SK-N-SH (cell line): ENCODE results near the gene PPP1R1C. TPM values are rescaled to one million over a fixed set of nuclear protein-coding genes. Genes with fewer than 3 reads are reported as not detected.
"Not testable (repeated sequence)": the region's sequence is repeated elsewhere in the genome, so short reads cannot be mapped to it uniquely, and the experiment has no call there.

Source experiments
- CTCF ChIA-PET: fragments of 300-600, 350-600 bp; formaldehyde crosslinking; extraction: SDS; loops from one replicate; lab custom pipeline; 2021; lab: Yijun Ruan, JAX
- POLR2A ChIA-PET: fragments of 350-600 bp; sonication (Branson Sonifier 250); formaldehyde crosslinking; extraction: SDS; loops from one replicate; lab custom pipeline; 2020; ENCODE audit warnings: antibody characterized with exemption, inconsistent platforms; lab: Yijun Ruan, JAX
- DNase-seq: peaks from one replicate; pipeline ENCODE4 v3.0.0; 2012
- H2AFZ ChIP-seq: fragments of 200-600 bp; sonication (generic); 2 replicates; pipeline ENCODE4 v1.8.1; 2016; ENCODE audit warnings: antibody characterized with exemption, mild to moderate bottlenecking, low read depth
- H3F3A ChIP-seq: fragments of 200-600 bp; sonication (generic); replicated peaks from 2 replicates; pipeline ENCODE3; 2016; ENCODE audit warnings: antibody characterized with exemption, mild to moderate bottlenecking; ENCODE audit not compliant: insufficient read depth
- H3K27ac ChIP-seq, 2 experiments: fragments of 200-500 bp in 1 of 2; fragments of 200-600 bp in 1 of 2; sonication (Bioruptor generic) in 1 of 2; sonication (generic), shearing (Covaris generic) in 1 of 2; 2 replicates each; pipeline versions ENCODE4 v1.5.1 to v1.6.1; 2014 to 2016; ENCODE audit warnings: low read depth in 2 of 2, inconsistent platforms in 1 of 2, low read length in 1 of 2, mild to moderate bottlenecking in 1 of 2, mixed read lengths in 1 of 2
- H3K27me3 ChIP-seq: fragments of 200-600 bp; sonication (generic), shearing (Covaris generic); 2 replicates; pipeline ENCODE4 v1.6.1; 2016; ENCODE audit warnings: mixed run types; ENCODE audit not compliant: insufficient read depth
- H3K36me3 ChIP-seq, 2 experiments: fragments of 200-500 bp in 1 of 2; fragments of 200-600 bp in 1 of 2; sonication (Bioruptor generic) in 1 of 2; sonication (generic) in 1 of 2; replicated peaks in 1 of 2; 2 replicates each; pipeline versions ENCODE3 to v1.5.1; 2014 to 2016; ENCODE audit warnings: low read length in 1 of 2, mild to moderate bottlenecking in 1 of 2; ENCODE audit not compliant: insufficient read depth in 2 of 2, control insufficient read depth in 1 of 2
- H3K4me1 ChIP-seq, 2 experiments: fragments of 200-500 bp in 1 of 2; fragments of 200-600 bp in 1 of 2; sonication (Bioruptor generic) in 1 of 2; sonication (generic), shearing (Covaris generic) in 1 of 2; 2 replicates each; pipeline versions ENCODE4 v1.5.1 to v1.6.1; 2014 to 2016; ENCODE audit warnings: low read depth in 1 of 2, low read length in 1 of 2, mixed run types in 1 of 2; ENCODE audit not compliant: insufficient read depth in 2 of 2, control insufficient read depth in 1 of 2
- H3K4me2 ChIP-seq: fragments of 200-600 bp; sonication (generic), shearing (Covaris generic); 2 replicates; pipeline ENCODE4 v1.6.1; 2017; ENCODE audit warnings: mixed run types
- H3K4me3 ChIP-seq, 2 experiments: fragments of 200-500 bp in 1 of 2; fragments of 200-600 bp in 1 of 2; sonication (Bioruptor generic) in 1 of 2; sonication (generic), shearing (Covaris generic) in 1 of 2; 2 replicates each; pipeline versions ENCODE4 v1.5.1 to v1.8.1; 2014 to 2016; ENCODE audit warnings: low read depth in 2 of 2, inconsistent platforms in 1 of 2, low read length in 1 of 2, mild to moderate bottlenecking in 1 of 2, mixed read lengths in 1 of 2, moderate library complexity in 1 of 2
- H3K79me2 ChIP-seq: fragments of 200-600 bp; sonication (generic); 2 replicates; pipeline ENCODE4 v1.8.1; 2017; ENCODE audit warnings: mild to moderate bottlenecking; ENCODE audit not compliant: insufficient read depth
- H3K9ac ChIP-seq: fragments of 200-600 bp; sonication (generic); 2 replicates; pipeline ENCODE4 v1.6.1; 2017; ENCODE audit warnings: mixed run types
- H3K9me2 ChIP-seq: fragments of 200-600 bp; sonication (generic); 2 replicates; pipeline ENCODE4 v1.6.1; 2017; ENCODE audit warnings: mixed run types
- H3K9me3 ChIP-seq: fragments of 200-600 bp; sonication (generic); 2 replicates; pipeline ENCODE4 v1.6.1; 2017; ENCODE audit warnings: mixed run types, mild to moderate bottlenecking, moderate library complexity
- H4K20me1 ChIP-seq: fragments of 200-600 bp; sonication (generic); 2 replicates; pipeline ENCODE4 v1.6.1; 2017; ENCODE audit warnings: mild to moderate bottlenecking, mixed run types; ENCODE audit not compliant: insufficient read depth
- FOSL2 ChIP-seq: IDR thresholded peaks from 2 replicates; pipeline ENCODE4 v1.4.0; 2012; ENCODE audit warnings: low read depth, mild to moderate bottlenecking, moderate library complexity, borderline replicate concordance
- FOXJ3 ChIP-seq: sonication (generic); formaldehyde crosslinking; IDR thresholded peaks from 2 replicates; pipeline ENCODE4 v1.5.1; 2020; ENCODE audit warnings: mild to moderate bottlenecking, missing genetic modification reagents
- FOXM1 ChIP-seq: IDR thresholded peaks from 2 replicates; pipeline ENCODE4 v1.4.0; 2012; ENCODE audit warnings: low read depth, mild to moderate bottlenecking
- RXRA ChIP-seq: IDR thresholded peaks from 2 replicates; pipeline ENCODE4 v1.4.0; 2012; ENCODE audit warnings: low read depth, mild to moderate bottlenecking, borderline replicate concordance
- TCF12 ChIP-seq: IDR thresholded peaks from 2 replicates; pipeline ENCODE4 v1.4.0; 2012
- WGBS: methylation state at CpG from one replicate; pipeline ENCODE4 v1.1.6; 2017; ENCODE audit warnings: low lambda C conversion rate; 5-methylcytosine and 5-hydroxymethylcytosine counted together
- polyA plus RNA-seq, 3 experiments: library from polyadenylated mRNA; depleted of rRNA; stranded (reverse); fragments of >200 nt; gene quantifications; 2 replicates each; pipeline ENCODE4 v1.2.3, GENCODE V29; 2012
- TF ChIP-seq, protein P1 (sequence below): IDR thresholded peaks from 2 replicates; pipeline ENCODE4; 2012
- TF ChIP-seq, protein P2 (sequence below): IDR thresholded peaks from 2 replicates; pipeline ENCODE4 v1.6.1; 2012; ENCODE audit warnings: mild to moderate bottlenecking, low read depth, low read length, moderate library complexity
- TF ChIP-seq, protein P3 (sequence below): fragments of 150-350 bp; IDR thresholded peaks from 2 replicates; pipeline ENCODE4 v1.6.1; 2016; ENCODE audit warnings: mild to moderate bottlenecking, low read depth, low read length
- TF ChIP-seq, protein P4 (sequence below): fragments of 200-600 bp; sonication (generic); IDR thresholded peaks from 2 replicates; pipeline ENCODE4 v1.6.1; 2017; ENCODE audit warnings: antibody characterized with exemption, mild to moderate bottlenecking, moderate library complexity

PPP1R1C gene
- polyA plus RNA-seq, 1 of the 3 experiments (the other 2 are of a cell fraction), result 0.41 TPM

DNA sequence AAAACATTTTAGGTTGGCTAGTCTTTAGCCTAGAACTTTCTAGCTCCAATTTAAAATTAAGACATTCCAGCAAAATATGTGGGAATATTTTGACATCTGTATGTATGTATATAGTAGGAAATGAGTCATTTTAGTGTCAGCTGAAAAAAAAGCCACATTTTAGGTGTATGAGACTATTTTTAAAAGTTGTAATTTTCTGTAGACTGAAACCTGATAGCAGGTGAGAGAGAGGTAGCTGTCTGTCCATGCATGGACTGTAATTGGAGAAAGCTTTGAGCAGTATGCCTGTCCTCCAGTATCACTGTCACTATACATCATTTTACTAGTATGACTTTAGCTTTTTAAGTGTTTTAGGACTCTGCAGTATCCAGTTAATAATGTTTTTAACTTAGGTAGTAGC is 26.1 kb upstream of the PPP1R1C start:
- Histone ChIP-seq H3K9ac (no peak overlapping the region), H3K27me3 (no peaks in the 10 kb centered on the region), H2AFZ (no peak overlapping the region), H3K9me2 (no peaks in the 10 kb centered on the region), H4K20me1 (no peaks in the 10 kb centered on the region), H3K27ac (no peak overlapping the region), H3F3A (peaks cover 10% of the 10 kb centered on the region), H3K9me3 (no peaks in the 10 kb centered on the region), H3K4me1 (peaks cover 4 to 19% of the 10 kb centered on the region in 2 experiments; a peak in 2 of 4 replicates), H3K79me2 (no peaks in the 10 kb centered on the region), H3K36me3 (no peaks in the 10 kb centered on the region), H3K4me3 (no peak overlapping the region), H3K4me2 (no peak overlapping the region)
- POLR2A ChIA-PET, result no interaction called here
- TF ChIP-seq FOSL2 (peak; percentile 56), RXRA (no peak), FOXJ3 (CRISPR knock-in tag) (no peak), TCF12 (peak; percentile 29), FOXM1 (no peak)
- TF ChIP-seq, protein P1, sequence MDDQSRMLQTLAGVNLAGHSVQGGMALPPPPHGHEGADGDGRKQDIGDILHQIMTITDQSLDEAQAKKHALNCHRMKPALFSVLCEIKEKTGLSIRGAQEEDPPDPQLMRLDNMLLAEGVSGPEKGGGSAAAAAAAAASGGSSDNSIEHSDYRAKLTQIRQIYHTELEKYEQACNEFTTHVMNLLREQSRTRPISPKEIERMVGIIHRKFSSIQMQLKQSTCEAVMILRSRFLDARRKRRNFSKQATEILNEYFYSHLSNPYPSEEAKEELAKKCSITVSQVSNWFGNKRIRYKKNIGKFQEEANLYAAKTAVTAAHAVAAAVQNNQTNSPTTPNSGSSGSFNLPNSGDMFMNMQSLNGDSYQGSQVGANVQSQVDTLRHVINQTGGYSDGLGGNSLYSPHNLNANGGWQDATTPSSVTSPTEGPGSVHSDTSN, result peak; percentile 51
- TF ChIP-seq, protein P2, sequence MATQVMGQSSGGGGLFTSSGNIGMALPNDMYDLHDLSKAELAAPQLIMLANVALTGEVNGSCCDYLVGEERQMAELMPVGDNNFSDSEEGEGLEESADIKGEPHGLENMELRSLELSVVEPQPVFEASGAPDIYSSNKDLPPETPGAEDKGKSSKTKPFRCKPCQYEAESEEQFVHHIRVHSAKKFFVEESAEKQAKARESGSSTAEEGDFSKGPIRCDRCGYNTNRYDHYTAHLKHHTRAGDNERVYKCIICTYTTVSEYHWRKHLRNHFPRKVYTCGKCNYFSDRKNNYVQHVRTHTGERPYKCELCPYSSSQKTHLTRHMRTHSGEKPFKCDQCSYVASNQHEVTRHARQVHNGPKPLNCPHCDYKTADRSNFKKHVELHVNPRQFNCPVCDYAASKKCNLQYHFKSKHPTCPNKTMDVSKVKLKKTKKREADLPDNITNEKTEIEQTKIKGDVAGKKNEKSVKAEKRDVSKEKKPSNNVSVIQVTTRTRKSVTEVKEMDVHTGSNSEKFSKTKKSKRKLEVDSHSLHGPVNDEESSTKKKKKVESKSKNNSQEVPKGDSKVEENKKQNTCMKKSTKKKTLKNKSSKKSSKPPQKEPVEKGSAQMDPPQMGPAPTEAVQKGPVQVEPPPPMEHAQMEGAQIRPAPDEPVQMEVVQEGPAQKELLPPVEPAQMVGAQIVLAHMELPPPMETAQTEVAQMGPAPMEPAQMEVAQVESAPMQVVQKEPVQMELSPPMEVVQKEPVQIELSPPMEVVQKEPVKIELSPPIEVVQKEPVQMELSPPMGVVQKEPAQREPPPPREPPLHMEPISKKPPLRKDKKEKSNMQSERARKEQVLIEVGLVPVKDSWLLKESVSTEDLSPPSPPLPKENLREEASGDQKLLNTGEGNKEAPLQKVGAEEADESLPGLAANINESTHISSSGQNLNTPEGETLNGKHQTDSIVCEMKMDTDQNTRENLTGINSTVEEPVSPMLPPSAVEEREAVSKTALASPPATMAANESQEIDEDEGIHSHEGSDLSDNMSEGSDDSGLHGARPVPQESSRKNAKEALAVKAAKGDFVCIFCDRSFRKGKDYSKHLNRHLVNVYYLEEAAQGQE, result no peak
- TF ChIP-seq, protein P3, sequence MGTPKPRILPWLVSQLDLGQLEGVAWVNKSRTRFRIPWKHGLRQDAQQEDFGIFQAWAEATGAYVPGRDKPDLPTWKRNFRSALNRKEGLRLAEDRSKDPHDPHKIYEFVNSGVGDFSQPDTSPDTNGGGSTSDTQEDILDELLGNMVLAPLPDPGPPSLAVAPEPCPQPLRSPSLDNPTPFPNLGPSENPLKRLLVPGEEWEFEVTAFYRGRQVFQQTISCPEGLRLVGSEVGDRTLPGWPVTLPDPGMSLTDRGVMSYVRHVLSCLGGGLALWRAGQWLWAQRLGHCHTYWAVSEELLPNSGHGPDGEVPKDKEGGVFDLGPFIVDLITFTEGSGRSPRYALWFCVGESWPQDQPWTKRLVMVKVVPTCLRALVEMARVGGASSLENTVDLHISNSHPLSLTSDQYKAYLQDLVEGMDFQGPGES, result no peak
- TF ChIP-seq, protein P4, sequence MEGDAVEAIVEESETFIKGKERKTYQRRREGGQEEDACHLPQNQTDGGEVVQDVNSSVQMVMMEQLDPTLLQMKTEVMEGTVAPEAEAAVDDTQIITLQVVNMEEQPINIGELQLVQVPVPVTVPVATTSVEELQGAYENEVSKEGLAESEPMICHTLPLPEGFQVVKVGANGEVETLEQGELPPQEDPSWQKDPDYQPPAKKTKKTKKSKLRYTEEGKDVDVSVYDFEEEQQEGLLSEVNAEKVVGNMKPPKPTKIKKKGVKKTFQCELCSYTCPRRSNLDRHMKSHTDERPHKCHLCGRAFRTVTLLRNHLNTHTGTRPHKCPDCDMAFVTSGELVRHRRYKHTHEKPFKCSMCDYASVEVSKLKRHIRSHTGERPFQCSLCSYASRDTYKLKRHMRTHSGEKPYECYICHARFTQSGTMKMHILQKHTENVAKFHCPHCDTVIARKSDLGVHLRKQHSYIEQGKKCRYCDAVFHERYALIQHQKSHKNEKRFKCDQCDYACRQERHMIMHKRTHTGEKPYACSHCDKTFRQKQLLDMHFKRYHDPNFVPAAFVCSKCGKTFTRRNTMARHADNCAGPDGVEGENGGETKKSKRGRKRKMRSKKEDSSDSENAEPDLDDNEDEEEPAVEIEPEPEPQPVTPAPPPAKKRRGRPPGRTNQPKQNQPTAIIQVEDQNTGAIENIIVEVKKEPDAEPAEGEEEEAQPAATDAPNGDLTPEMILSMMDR, result no peak
- DNase-seq, result no peak
- CTCF ChIA-PET, result no interaction called here

DNA sequence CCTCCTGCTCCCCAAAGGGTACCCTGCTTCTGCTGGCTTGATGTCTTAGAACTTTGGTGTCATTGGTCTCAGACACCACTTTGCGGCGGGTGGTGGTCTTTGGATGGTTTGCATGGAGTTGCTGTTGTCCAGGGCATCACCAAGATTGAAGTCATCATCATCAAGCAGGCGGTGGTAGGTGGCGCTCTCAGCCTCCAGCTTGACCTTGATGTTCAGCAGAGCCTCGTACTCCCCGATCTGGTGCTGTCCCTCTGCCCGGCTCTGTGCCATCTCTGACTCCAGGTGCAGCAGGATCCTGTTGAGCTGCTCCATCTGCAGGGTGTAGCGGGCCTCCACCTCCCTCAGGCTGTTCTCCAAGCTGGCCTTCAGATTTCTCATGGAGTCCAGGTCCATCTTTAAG is 24.5 kb upstream of the PPP1R1C start:
- H3K9me3 ChIP-seq, H3K79me2 ChIP-seq, H3K4me2 ChIP-seq, H3F3A ChIP-seq, H3K4me1 ChIP-seq, H3K9ac ChIP-seq, CTCF ChIA-PET, H3K27me3 ChIP-seq, DNase-seq, H3K36me3 ChIP-seq, H3K4me3 ChIP-seq, H2AFZ ChIP-seq, H3K27ac ChIP-seq, POLR2A ChIA-PET, H3K9me2 ChIP-seq, H4K20me1 ChIP-seq: not testable (repeated sequence)
- 96% methylated on average over 8 of the region's 8 CpGs for WGBS
